GM23338 (cell line): Measurements from ENCODE around the gene LONP1. TPM values are rescaled to one million over a fixed set of nuclear protein-coding genes. Genes with fewer than 3 reads are reported as not detected.

Source experiments
- ATAC-seq: fragments of 200-7000 bp; cut with Tn5 transposase; 3 replicates; pipeline ENCODE4 v1.9.1; 2020
- DNase-seq: peaks from one replicate; pipeline ENCODE4 v3.0.0-alpha.2; 2015; ENCODE audit warnings: low spot score
- H2AFZ ChIP-seq: fragments of 200-600 bp; sonication (generic); 2 replicates; pipeline ENCODE4 v1.8.0; 2016; ENCODE audit warnings: antibody characterized with exemption, mild to moderate bottlenecking, moderate library complexity
- H3F3A ChIP-seq: fragments of 200-600 bp; sonication (generic); replicated peaks from 2 replicates; pipeline ENCODE4 v1.8.0; 2017; ENCODE audit warnings: antibody characterized with exemption, mixed run types, low read depth
- H3K27ac ChIP-seq: fragments of 200-600 bp; sonication (generic); 2 replicates; pipeline ENCODE4 v1.6.1; 2016; ENCODE audit warnings: low read depth
- H3K27me3 ChIP-seq: fragments of 200-600 bp; sonication (generic); 2 replicates; pipeline ENCODE4 v1.8.0; 2016; ENCODE audit warnings: mild to moderate bottlenecking, mixed run types, moderate library complexity; ENCODE audit not compliant: insufficient read depth
- H3K36me3 ChIP-seq: fragments of 200-600 bp; sonication (generic); 2 replicates; pipeline ENCODE4 v1.8.0; 2016; ENCODE audit warnings: mild to moderate bottlenecking; ENCODE audit not compliant: insufficient read depth
- H3K4me1 ChIP-seq: fragments of 200-600 bp; sonication (generic); 2 replicates; pipeline ENCODE4 v1.8.0; 2016; ENCODE audit warnings: mild to moderate bottlenecking, moderate library complexity; ENCODE audit not compliant: insufficient read depth
- H3K4me2 ChIP-seq: fragments of 200-600 bp; sonication (generic); 2 replicates; pipeline ENCODE4 v1.7.1; 2017; ENCODE audit warnings: mixed run types
- H3K4me3 ChIP-seq: fragments of 200-600 bp; sonication (generic); 2 replicates; pipeline ENCODE4 v1.6.1; 2016; ENCODE audit warnings: mixed run types
- H3K79me2 ChIP-seq: fragments of 200-600 bp; sonication (generic); replicated peaks from 2 replicates; pipeline ENCODE4 v1.8.0; 2017; ENCODE audit warnings: mild to moderate bottlenecking; ENCODE audit not compliant: insufficient read depth
- H3K9me2 ChIP-seq: fragments of 200-600 bp; sonication (generic); 2 replicates; pipeline ENCODE4 v1.8.0; 2017; ENCODE audit not compliant: insufficient read depth
- H4K20me1 ChIP-seq: fragments of 200-600 bp; sonication (generic); replicated peaks from 2 replicates; pipeline ENCODE4 v1.8.0; 2017; ENCODE audit warnings: mild to moderate bottlenecking; ENCODE audit not compliant: insufficient read depth
- H3K27ac Mint-ChIP-seq: 2 replicates; pipeline ENCODE4 v1.8.0; 2020; ENCODE audit warnings: inconsistent platforms, mild to moderate bottlenecking, moderate library complexity, mixed read lengths
- H3K27me3 Mint-ChIP-seq: 3 replicates; pipeline ENCODE4 v1.8.0; 2022; ENCODE audit warnings: low read depth, mild to moderate bottlenecking, moderate library complexity, mixed read lengths, inconsistent platforms; ENCODE audit not compliant: insufficient read depth, poor library complexity
- H3K36me3 Mint-ChIP-seq: 3 replicates; pipeline ENCODE4 v1.8.0; 2021; ENCODE audit warnings: low read depth, mild to moderate bottlenecking, inconsistent platforms, moderate library complexity, mixed read lengths
- H3K4me1 Mint-ChIP-seq: 3 replicates; pipeline ENCODE4 v1.8.0; 2020; ENCODE audit warnings: mild to moderate bottlenecking, inconsistent platforms, mixed read lengths
- H3K4me3 Mint-ChIP-seq: 3 replicates; pipeline ENCODE4 v1.8.0; 2021; ENCODE audit warnings: moderate library complexity, mild to moderate bottlenecking, inconsistent platforms, mixed read lengths
- H3K9me3 Mint-ChIP-seq: 3 replicates; pipeline ENCODE4 v1.8.0; 2020; ENCODE audit warnings: moderate library complexity, mild to moderate bottlenecking, inconsistent platforms, mixed read lengths
- CREB1 ChIP-seq: fragments of 250-450 bp; sonication (Bioruptor Pico); IDR thresholded peaks from 2 replicates; pipeline ENCODE4 v1.5.0; 2020; ENCODE audit warnings: low read depth, mild to moderate bottlenecking, moderate library complexity
- EZH2 ChIP-seq: fragments of 200-600 bp; sonication (generic); IDR thresholded peaks from one replicate; pipeline ENCODE4 v1.8.0; 2017; ENCODE audit warnings: antibody characterized with exemption, mild to moderate bottlenecking, low read depth; ENCODE audit not compliant: unreplicated experiment
- EZH2phosphoT487 ChIP-seq: fragments of 200-600 bp; sonication (generic); IDR thresholded peaks from one replicate; pipeline ENCODE4 v1.8.1; 2018; ENCODE audit warnings: antibody characterized with exemption; ENCODE audit not compliant: unreplicated experiment
- NANOG ChIP-seq: IDR thresholded peaks from 2 replicates; pipeline ENCODE4 v1.6.1; 2016; ENCODE audit warnings: antibody characterized with exemption, borderline replicate concordance
- REST ChIP-seq: IDR thresholded peaks from one replicate; pipeline ENCODE4 v1.6.1; 2018; ENCODE audit warnings: antibody characterized with exemption; ENCODE audit not compliant: unreplicated experiment
- ZNF331 ChIP-seq: fragments of 250-450 bp; sonication (Bioruptor Pico); IDR thresholded peaks from 2 replicates; pipeline ENCODE4 v1.5.0; 2020; ENCODE audit warnings: low read depth, mild to moderate bottlenecking, moderate library complexity
- ZNF462 ChIP-seq: fragments of 250-450 bp; sonication (Bioruptor Pico); IDR thresholded peaks from 2 replicates; pipeline ENCODE4 v1.5.0; 2020; ENCODE audit warnings: mild to moderate bottlenecking, moderate library complexity
- polyA plus RNA-seq: library from polyadenylated mRNA; unstranded; fragments of >200 nt; fragmentation: Nextera tagmentation; extraction: Ambion mirVana; gene quantifications from 2 replicates; pipeline ENCODE4 v1.2.1, GENCODE V29; 2016
- total RNA-seq: library from RNA; depleted of rRNA; stranded (reverse); fragments of >200 nt; shearing (Covaris generic); gene quantifications from 2 replicates; pipeline ENCODE4 v1.2.3, GENCODE V29; 2014

LONP1 gene
- total and polyA plus RNA-seq, 2 experiments from 2014 or later: 68.6 to 137 TPM

DNA sequence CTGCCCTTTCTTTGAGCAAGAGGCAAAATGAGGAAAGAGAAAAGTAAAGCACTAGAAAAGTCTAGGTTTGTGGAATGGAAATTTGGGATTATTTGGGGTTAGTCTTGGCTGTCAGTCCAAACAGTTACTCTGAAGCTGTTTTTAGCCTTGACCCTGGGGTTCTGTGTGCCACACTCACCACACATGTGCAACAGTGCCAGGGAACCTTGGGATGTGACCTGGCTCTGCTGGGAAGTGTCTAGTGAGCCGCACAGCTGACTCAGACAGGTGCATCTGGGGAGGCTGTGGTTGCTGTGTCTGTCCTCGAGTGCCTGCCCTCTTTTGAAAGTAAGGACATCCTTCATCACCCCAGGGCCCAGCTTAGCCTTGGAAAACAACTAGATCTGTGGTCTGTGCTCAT is 55.4 kb downstream of the LONP1 start:
- no peak overlapping the region for H2AFZ ChIP-seq
- H3K79me2 ChIP-seq: no peaks in the 10 kb centered on the region; the same call in 1 of the 2 replicates
- H3K36me3 ChIP-seq: peaks cover 53% of the 10 kb centered on the region
- no peak for TF ChIP-seq ZNF331 (CRISPR knock-in tag)
- no peak for TF ChIP-seq EZH2phosphoT487
- TF ChIP-seq EZH2: no peak
- TF ChIP-seq CREB1 (CRISPR knock-in tag): no peak
- TF ChIP-seq ZNF462: no peak
- no peak for TF ChIP-seq NANOG
- no peak for TF ChIP-seq REST
- H3F3A ChIP-seq: peaks cover 11% of the 10 kb centered on the region
- no peak overlapping the region for H3K4me2 ChIP-seq
- no peak for DNase-seq
- Mint-ChIP-seq H3K27me3 (peaks cover 13% of the 10 kb centered on the region), H3K36me3 (peaks cover 92% of the 10 kb centered on the region), H3K27ac (no peak overlapping the region), H3K4me1 (peaks cover 13% of the 10 kb centered on the region), H3K9me3 (no peaks in the 10 kb centered on the region), H3K4me3 (no peak overlapping the region)
- H3K9me2 ChIP-seq: no peaks in the 10 kb centered on the region
- H3K27me3 ChIP-seq: no peaks in the 10 kb centered on the region
- H3K4me1 ChIP-seq: 0 out of 2 replicates have a peak, but pooled peaks cover 3% of the 10 kb centered on the region
- no peak for ATAC-seq
- no peak overlapping the region for H3K27ac ChIP-seq
- H3K4me3 ChIP-seq: no peak overlapping the region
- H4K20me1 ChIP-seq: peaks cover 20% of the 10 kb centered on the region
